Nucleus accumbens (tissue), 56 donors: ENCODE results near the gene C5orf52.
"Not testable (repeated sequence)": the region's sequence is repeated elsewhere in the genome, so short reads cannot be mapped to it uniquely, and the experiment has no call there.

Experiments used
- DNase-seq, 56 donors: peaks; one replicate each; lab custom pipeline; 2025; lab: John Stamatoyannopoulos, UW

C5orf52 gene

GRCh38 chr5:157674351-157674750 lies 3.0 kb downstream of the C5orf52 start:
- not testable (repeated sequence) for DNase-seq

- no peak for DNase-seq
Observed at GRCh38 chr5:157677931-157678330, 6.6 kb downstream of the C5orf52 start.

- DNase-seq = no peak
Observed at GRCh38 chr5:157679801-157680200, 8.5 kb downstream of the C5orf52 start.

GRCh38 chr5:157680239-157680638 lies 8.9 kb downstream of the C5orf52 start:
- no peak for DNase-seq

- DNase-seq = no peak
Observed at GRCh38 chr5:157681048-157681447, 9.7 kb downstream of the C5orf52 start.

GRCh38 chr5:157682257-157682656 lies 10.9 kb downstream of the C5orf52 start:
- DNase-seq = no peak

GRCh38 chr5:157686276-157687197 lies 15.2 kb downstream of the C5orf52 start:
- not testable (repeated sequence) for DNase-seq

GRCh38 chr5:157687198-157687554 lies 15.8 kb downstream of the C5orf52 start:
- no peak for DNase-seq

GRCh38 chr5:157689942-157690689 lies 18.8 kb downstream of the C5orf52 start:
- DNase-seq = no peak

GRCh38 chr5:157690690-157691433 lies 19.5 kb downstream of the C5orf52 start:
- DNase-seq = no peak

GRCh38 chr5:157693816-157694215 lies 22.5 kb downstream of the C5orf52 start:
- not testable (repeated sequence) for DNase-seq

- DNase-seq = not testable (repeated sequence)
Observed at GRCh38 chr5:157696154-157696553, 24.8 kb downstream of the C5orf52 start.

GRCh38 chr5:157698674-157699073 lies 27.3 kb downstream of the C5orf52 start:
- DNase-seq = not testable (repeated sequence)

GRCh38 chr5:157703736-157704135 lies 32.4 kb downstream of the C5orf52 start:
- no peak for DNase-seq

GRCh38 chr5:157708866-157709265 lies 37.5 kb downstream of the C5orf52 start:
- no peak for DNase-seq

GRCh38 chr5:157709346-157709745 lies 38.0 kb downstream of the C5orf52 start:
- no peak for DNase-seq

- DNase-seq = no peak
Observed at GRCh38 chr5:157710431-157710830, 39.1 kb downstream of the C5orf52 start.

GRCh38 chr5:157710882-157711281 lies 39.5 kb downstream of the C5orf52 start:
- no peak for DNase-seq

GRCh38 chr5:157713830-157714595 lies 42.7 kb downstream of the C5orf52 start:
- DNase-seq = no peak

- no peak for DNase-seq
Observed at GRCh38 chr5:157714596-157714864, 43.2 kb downstream of the C5orf52 start.
